HepG2 (cell line): ENCODE data around the gene DCAF8. TPM values are rescaled to one million over a fixed set of nuclear protein-coding genes. Genes with fewer than 3 reads are reported as not detected.

Experiments used
- ATAC-seq: fragments of 200-7000 bp; cut with Tn5 transposase; 3 replicates; pipeline ENCODE4 v1.9.1; 2020; ENCODE audit warnings: mild to moderate bottlenecking, moderate library complexity
- BruUV-seq: library from RNA; stranded (reverse); fragments of 400-500 nt; replicated peaks from 2 replicates; lab custom pipeline; 2021; lab: Mats Ljungman, UMichigan
- CTCF ChIA-PET: fragments of 300-600 bp; formaldehyde crosslinking; extraction: SDS; loops from one replicate; lab custom pipeline; 2021; ENCODE audit warnings: low total read pairs, inconsistent platforms, low intra/inter-chr PET ratio; lab: Yijun Ruan, JAX
- POLR2A ChIA-PET: fragments of 350-600 bp; sonication (Branson Sonifier 250); formaldehyde crosslinking; loops from one replicate; lab custom pipeline; 2020; ENCODE audit warnings: antibody characterized with exemption, inconsistent platforms; lab: Yijun Ruan, JAX
- DNase-seq: peaks from one replicate; pipeline ENCODE4 v3.0.0-alpha.2; 2015; ENCODE audit warnings: low spot score
- FAIRE-seq: peaks from 3 replicates; lab custom pipeline; 2011; peaks lifted over from hg19 to GRCh38; lab: Jason Lieb, UNC
- H2AFZ ChIP-seq: one replicate; pipeline ENCODE4 v1.6.1; 2011; ENCODE audit warnings: low read length, inconsistent platforms
- H3K27ac ChIP-seq: fragments of 300-600 bp; 3 replicates; pipeline ENCODE4 v1.8.0; 2011; ENCODE audit warnings: mixed run types, mild to moderate bottlenecking, mixed read lengths, low read length, inconsistent platforms; ENCODE audit not compliant: insufficient read depth; ENCODE audit errors: extremely low read length
- H3K27me3 ChIP-seq, 2 experiments: fragments of 200-600 bp in 1 of 2; 2 replicates in 1 of 2; 3 replicates in 1 of 2; pipeline versions ENCODE4 v1.6.0 to v1.8.0; 2011; ENCODE audit warnings: low read length in 2 of 2, mild to moderate bottlenecking in 2 of 2, moderate library complexity in 2 of 2, inconsistent platforms in 1 of 2; ENCODE audit not compliant: insufficient read depth in 2 of 2, control insufficient read depth in 1 of 2
- H3K36me3 ChIP-seq, 2 experiments: fragments of 200-600 bp in 1 of 2; replicated peaks in 1 of 2; 2 replicates in 1 of 2; 3 replicates in 1 of 2; pipeline versions ENCODE4 v1.5.1 to v1.8.0; 2011; ENCODE audit warnings: low read length in 2 of 2, inconsistent platforms in 1 of 2; ENCODE audit not compliant: insufficient read depth in 2 of 2, control insufficient read depth in 1 of 2
- H3K4me1 ChIP-seq: 2 replicates; pipeline ENCODE4 v1.5.1; 2012; ENCODE audit warnings: low read length, inconsistent platforms; ENCODE audit not compliant: insufficient read depth
- H3K4me2 ChIP-seq: 2 replicates; pipeline ENCODE4 v1.6.0; 2011; ENCODE audit warnings: low read depth, low read length, inconsistent platforms
- H3K4me3 ChIP-seq, 3 experiments: fragments of 200-600 bp in 1 of 3; sonication (generic), shearing (Covaris generic) in 1 of 3; replicated peaks in 1 of 3; 2 replicates each; pipeline ENCODE4 v1.5.1; 2011 to 2016; ENCODE audit warnings: low read length in 3 of 3, inconsistent platforms in 2 of 3, low read depth in 2 of 3, mild to moderate bottlenecking in 2 of 3, control low read depth in 1 of 3, mixed read lengths in 1 of 3; ENCODE audit not compliant: insufficient read depth in 1 of 3
- H3K79me2 ChIP-seq: one replicate; pipeline ENCODE4 v1.6.1; 2011; ENCODE audit warnings: low read length, inconsistent platforms; ENCODE audit not compliant: insufficient read depth
- H3K9ac ChIP-seq: 2 replicates; pipeline ENCODE4 v1.6.0; 2011; ENCODE audit warnings: mild to moderate bottlenecking, low read depth, low read length, inconsistent platforms; ENCODE audit not compliant: insufficient read depth
- H3K9me3 ChIP-seq: 2 replicates; pipeline ENCODE4 v1.5.1; 2012; ENCODE audit warnings: mild to moderate bottlenecking, low read length
- H4K20me1 ChIP-seq: 2 replicates; pipeline ENCODE4 v1.6.0; 2011; ENCODE audit warnings: inconsistent platforms, mild to moderate bottlenecking, low read length, moderate library complexity; ENCODE audit not compliant: insufficient read depth
- AFF4 ChIP-seq: sonication (generic); formaldehyde crosslinking; IDR thresholded peaks from 2 replicates; pipeline ENCODE4 v1.4.0; 2020; ENCODE audit warnings: missing genetic modification reagents
- ATF3 ChIP-seq: sonication (generic); formaldehyde crosslinking; IDR thresholded peaks from 2 replicates; pipeline ENCODE4 v1.4.0; 2020; ENCODE audit warnings: missing genetic modification reagents
- EEA1 ChIP-seq: sonication (generic); formaldehyde crosslinking; IDR thresholded peaks from 2 replicates; pipeline ENCODE4 v1.5.1; 2020; ENCODE audit warnings: mild to moderate bottlenecking, missing genetic modification reagents, borderline replicate concordance
- HNF4A ChIP-seq: sonication (generic); formaldehyde crosslinking; IDR thresholded peaks from 2 replicates; pipeline ENCODE4 v1.4.0; 2020; ENCODE audit warnings: missing genetic modification reagents
- HNRNPL ChIP-seq: fragments of 200-400 bp; formaldehyde crosslinking; IDR thresholded peaks from 2 replicates; pipeline ENCODE4 v1.6.1; 2017; ENCODE audit warnings: mild to moderate bottlenecking, low read depth, low read length
- ISL2 ChIP-seq: sonication (generic); formaldehyde crosslinking; IDR thresholded peaks from 2 replicates; pipeline ENCODE4 v1.5.0; 2020; ENCODE audit warnings: missing genetic modification reagents
- SKI ChIP-seq: fragments of 450-650 bp; IDR thresholded peaks from one replicate; pipeline ENCODE4 v1.6.1; 2018; ENCODE audit warnings: mild to moderate bottlenecking; ENCODE audit not compliant: partially characterized antibody
- SOX6 ChIP-seq, 2 experiments: fragments of 450-650 bp in 1 of 2; sonication (generic) in 1 of 2; formaldehyde crosslinking in 1 of 2; IDR thresholded peaks; 2 replicates each; pipeline versions ENCODE4 v1.4.0 to v1.6.1; 2017 to 2020; ENCODE audit warnings: antibody characterized with exemption in 1 of 2, mild to moderate bottlenecking in 1 of 2, missing genetic modification reagents in 1 of 2
- ZNF124 ChIP-seq: sonication (generic); formaldehyde crosslinking; IDR thresholded peaks from 2 replicates; pipeline ENCODE4 v1.4.0; 2020; ENCODE audit warnings: missing genetic modification reagents
- ZNF510 ChIP-seq: sonication (generic); formaldehyde crosslinking; IDR thresholded peaks from 2 replicates; pipeline ENCODE4 v1.4.0; 2020; ENCODE audit warnings: low read depth, mild to moderate bottlenecking, missing genetic modification reagents
- ZNF710 ChIP-seq: sonication (generic); formaldehyde crosslinking; IDR thresholded peaks from 2 replicates; pipeline ENCODE4 v1.5.0; 2020; ENCODE audit warnings: mild to moderate bottlenecking, missing genetic modification reagents, borderline replicate concordance
- whole genome bisulfite sequencing: methylation state at CpG from one replicate; pipeline ENCODE4 v1.1.6; 2017; ENCODE audit warnings: low lambda C conversion rate; 5-methylcytosine and 5-hydroxymethylcytosine counted together
- in situ Hi-C: cut with HindIII; loops from 2 replicates; pipeline ENCODE4 v1.10.0; 2017; ENCODE audit warnings: low pct_unique_long_range_greater_than_20kb; ENCODE audit not compliant: extremely low pct_ligation_motif_present
- intact Hi-C: fragments of 100-400 bp; cut with micrococcal nuclease; formaldehyde crosslinking; loops from one replicate; pipeline ENCODE4 v1.10.0; 2022; ENCODE audit not compliant: unreplicated experiment
- polyA plus RNA-seq, 8 experiments: library from polyadenylated mRNA; depleted of rRNA in 3 of 8; stranded (reverse) in 7 of 8; unstranded in 1 of 8; fragments of >200 nt; fragmentation: Illumina TruSeq in 4 of 8; extraction: Trizol in 4 of 8; gene quantifications; 2 replicates each; pipeline versions ENCODE4 v1.2.1 to v1.2.3, GENCODE V29; 2011 to 2016; ENCODE audit warnings: low read depth in 4 of 8, missing spikeins in 1 of 8, mixed read lengths in 1 of 8; ENCODE audit not compliant: insufficient read depth in 1 of 8
- total RNA-seq, 5 experiments: library from RNA; depleted of rRNA; stranded (reverse); fragments of >200 nt; fragmentation: Illumina TruSeq; extraction: Trizol; gene quantifications; 2 replicates each; pipeline ENCODE4 v1.2.3, GENCODE V29; 2016; ENCODE audit warnings: low read depth in 1 of 5

DCAF8 gene
- total and polyA plus RNA-seq, 2 of the 13 experiments (the other 11 are each of a cell fraction or from before 2014, with no cell fraction given), result 73.4 to 79.8 TPM

GRCh38 chr1:160282807-160283206, 20.5 kb upstream of the DCAF8 start:
- FAIRE-seq, result no peak
- no peaks in the 10 kb centered on the region for H4K20me1 ChIP-seq
- no peak overlapping the region for H3K27ac ChIP-seq
- no peak for DNase-seq
- peaks cover 18% of the 10 kb centered on the region for H3K79me2 ChIP-seq
- 94% methylated on average over 7 of the region's 7 CpGs for WGBS
- no peak overlapping the region for H3K9ac ChIP-seq
- in situ Hi-C loops, result no loop called here
- peaks cover 17% of the 10 kb centered on the region for H3K4me1 ChIP-seq
- no peaks in the 10 kb centered on the region for H3K9me3 ChIP-seq
- POLR2A ChIA-PET, result interaction anchor here (3.7 kb wide), 1 partner anchor 20 kb away, joined by 31 read pairs; the partner anchor contains the start of gene DCAF8
- CTCF ChIA-PET, result no interaction called here
- H3K27me3 ChIP-seq, result no peaks in the 10 kb centered on the region; a peak in 1 of 5 replicates
- no peak overlapping the region for H3K4me2 ChIP-seq
- intact Hi-C loops, result no loop called here
- no TSS peak for BruUV-seq
- peaks cover 21 to 51% of the 10 kb centered on the region in 2 experiments for H3K36me3 ChIP-seq
- H3K4me3 ChIP-seq, result no peak overlapping the region
- no peak for ATAC-seq
- no peak for TF ChIP-seq SOX6 (IDR thresholded peaks at IDR 0.05)
- TF ChIP-seq SOX6 (CRISPR knock-in tag; IDR thresholded peaks at IDR 0.05), result no peak
- TF ChIP-seq ZNF510 (CRISPR knock-in tag), result no peak
- TF ChIP-seq ATF3 (CRISPR knock-in tag), result no peak
- TF ChIP-seq HNF4A (CRISPR knock-in tag), result no peak
- TF ChIP-seq HNRNPL, result no peak
- no peak for TF ChIP-seq ZNF710
- TF ChIP-seq ZNF124 (CRISPR knock-in tag), result no peak
- TF ChIP-seq AFF4 (CRISPR knock-in tag), result no peak
- no peak for TF ChIP-seq ISL2 (CRISPR knock-in tag)
- no peak for TF ChIP-seq EEA1 (CRISPR knock-in tag)
- TF ChIP-seq SKI, result no peak
- H2AFZ ChIP-seq, result no peak overlapping the region
